WTC11 (cell line): ENCODE results near the gene TSPAN18. TPM values are rescaled to one million over a fixed set of nuclear protein-coding genes. Genes with fewer than 3 reads are reported as not detected.

Source experiments
- ATAC-seq: fragments of 200-7000 bp; cut with Tn5 transposase; 2 replicates; pipeline ENCODE4 v1.10.0; 2021; ENCODE audit warnings: mild to moderate bottlenecking, moderate library complexity
- CTCF ChIA-PET: fragments of 300-600 bp; sonication (Branson Sonifier 250); formaldehyde crosslinking; loops from one replicate; lab custom pipeline; 2021; ENCODE audit warnings: antibody characterized with exemption; lab: Charles Lee
- POLR2A ChIA-PET: fragments of 350-600 bp; sonication (Branson Sonifier 250); formaldehyde crosslinking; loops from one replicate; lab custom pipeline; 2021; ENCODE audit warnings: antibody characterized with exemption; lab: Charles Lee
- DNase-seq: peaks from one replicate; pipeline ENCODE4 v3.0.0; 2021; ENCODE audit warnings: low spot score
- H3K27ac Mint-ChIP-seq: 2 replicates; pipeline ENCODE4 v1.8.0; 2021; ENCODE audit warnings: mixed read lengths
- H3K27me3 Mint-ChIP-seq: 2 replicates; pipeline ENCODE4 v1.8.0; 2021; ENCODE audit warnings: low read depth, mild to moderate bottlenecking, moderate library complexity, mixed read lengths
- H3K36me3 Mint-ChIP-seq: 2 replicates; pipeline ENCODE4 v1.8.0; 2021; ENCODE audit warnings: mixed read lengths
- H3K4me1 Mint-ChIP-seq: 2 replicates; pipeline ENCODE4 v1.8.0; 2022; ENCODE audit warnings: mixed read lengths
- H3K4me3 Mint-ChIP-seq: 2 replicates; pipeline ENCODE4 v1.8.0; 2021; ENCODE audit warnings: mild to moderate bottlenecking, moderate library complexity, mixed read lengths
- H3K9me3 Mint-ChIP-seq: 2 replicates; pipeline ENCODE4 v1.8.0; 2021; ENCODE audit warnings: mixed read lengths
- CDX4 ChIP-seq: fragments of 250-450 bp; sonication (Bioruptor Pico); IDR thresholded peaks from 2 replicates; pipeline ENCODE4 v1.9.0; 2021; ENCODE audit warnings: moderate library complexity, mild to moderate bottlenecking, inconsistent platforms, borderline replicate concordance
- CREB1 ChIP-seq: sonication (generic); formaldehyde crosslinking; IDR thresholded peaks from 2 replicates; pipeline ENCODE4 v1.8.0; 2023; ENCODE audit warnings: mild to moderate bottlenecking, missing genetic modification reagents
- ELF4 ChIP-seq: sonication (generic); formaldehyde crosslinking; IDR thresholded peaks from 2 replicates; pipeline ENCODE4 v1.8.1; 2022; ENCODE audit warnings: low read depth, mild to moderate bottlenecking, moderate library complexity, missing genetic modification reagents
- FOXJ3 ChIP-seq: sonication (generic); formaldehyde crosslinking; IDR thresholded peaks from 2 replicates; pipeline ENCODE4 v1.9.0; 2021; ENCODE audit warnings: missing genetic modification reagents, mild to moderate bottlenecking, borderline replicate concordance
- FOXK1 ChIP-seq: sonication (generic); formaldehyde crosslinking; IDR thresholded peaks from 2 replicates; pipeline ENCODE4 v1.8.0; 2022; ENCODE audit warnings: mild to moderate bottlenecking, moderate library complexity, missing genetic modification reagents
- FOXP1 ChIP-seq: sonication (generic); formaldehyde crosslinking; IDR thresholded peaks from 2 replicates; pipeline ENCODE4 v1.8.0; 2022; ENCODE audit warnings: missing genetic modification reagents, mild to moderate bottlenecking, moderate library complexity, borderline replicate concordance
- GTF2I ChIP-seq: fragments of 250-450 bp; sonication (Bioruptor Pico); conservative IDR thresholded peaks from 2 replicates; pipeline ENCODE4 v1.4.0; 2021; ENCODE audit warnings: mild to moderate bottlenecking
- JUN ChIP-seq: sonication (generic); formaldehyde crosslinking; IDR thresholded peaks from 2 replicates; pipeline ENCODE4 v1.8.0; 2023; ENCODE audit warnings: mild to moderate bottlenecking, missing genetic modification reagents
- NFATC4 ChIP-seq: fragments of 250-450 bp; sonication (Bioruptor Pico); IDR thresholded peaks from 2 replicates; pipeline ENCODE4 v1.9.0; 2021; ENCODE audit warnings: mild to moderate bottlenecking
- NFE2L1 ChIP-seq: sonication (generic); formaldehyde crosslinking; IDR thresholded peaks from 2 replicates; pipeline ENCODE4 v1.8.1; 2023; ENCODE audit warnings: missing genetic modification reagents
- NR3C1 ChIP-seq: sonication (generic); formaldehyde crosslinking; conservative IDR thresholded peaks from 2 replicates; pipeline ENCODE4 v1.8.1; 2023; ENCODE audit warnings: low read depth, mild to moderate bottlenecking, missing genetic modification reagents
- PREB ChIP-seq: sonication (generic); formaldehyde crosslinking; IDR thresholded peaks from 2 replicates; pipeline ENCODE4 v1.8.1; 2022; ENCODE audit warnings: mild to moderate bottlenecking, missing genetic modification reagents, moderate library complexity, borderline replicate concordance
- RELA ChIP-seq: sonication (generic); formaldehyde crosslinking; IDR thresholded peaks from 2 replicates; pipeline ENCODE4 v1.8.1; 2022; ENCODE audit warnings: missing genetic modification reagents, mild to moderate bottlenecking, borderline replicate concordance
- SMAD3 ChIP-seq: sonication (generic); formaldehyde crosslinking; IDR thresholded peaks from 2 replicates; pipeline ENCODE4 v1.8.0; 2022; ENCODE audit warnings: missing genetic modification reagents, mild to moderate bottlenecking, borderline replicate concordance
- SMAD4 ChIP-seq: sonication (generic); formaldehyde crosslinking; IDR thresholded peaks from 2 replicates; pipeline ENCODE4 v1.8.0; 2022; ENCODE audit warnings: mild to moderate bottlenecking, missing genetic modification reagents
- SOX15 ChIP-seq: fragments of 250-450 bp; sonication (Bioruptor Pico); IDR thresholded peaks from 2 replicates; pipeline ENCODE4 v1.9.0; 2021; ENCODE audit warnings: mild to moderate bottlenecking
- SP1 ChIP-seq: sonication (generic); formaldehyde crosslinking; conservative IDR thresholded peaks from 2 replicates; pipeline ENCODE4 v1.8.1; 2022; ENCODE audit warnings: missing genetic modification reagents
- TEAD4 ChIP-seq: sonication (generic); formaldehyde crosslinking; IDR thresholded peaks from 2 replicates; pipeline ENCODE4 v1.8.0; 2022; ENCODE audit warnings: mild to moderate bottlenecking, missing genetic modification reagents
- ZBTB43 ChIP-seq: sonication (generic); formaldehyde crosslinking; IDR thresholded peaks from 2 replicates; pipeline ENCODE4 v1.8.1; 2023; ENCODE audit warnings: mild to moderate bottlenecking, missing genetic modification reagents
- ZNF416 ChIP-seq: fragments of 250-450 bp; sonication (Bioruptor Pico); IDR thresholded peaks from 2 replicates; pipeline ENCODE4 v1.9.0; 2021; ENCODE audit warnings: mild to moderate bottlenecking, inconsistent platforms
- ZNF423 ChIP-seq: fragments of 250-450 bp; sonication (Bioruptor Pico); IDR thresholded peaks from 2 replicates; pipeline ENCODE4 v2.1.2; 2022; ENCODE audit warnings: mild to moderate bottlenecking, moderate library complexity
- ZSCAN18 ChIP-seq: fragments of 250-450 bp; sonication (Bioruptor Pico); IDR thresholded peaks from 2 replicates; pipeline ENCODE4 v2.1.2; 2022; ENCODE audit warnings: mild to moderate bottlenecking, moderate library complexity
- total RNA-seq: library from RNA; stranded (reverse); gene quantifications from 3 replicates; pipeline ENCODE4 v1.2.3, GENCODE V29; 2021
- TF ChIP-seq, protein P1 (sequence below): fragments of 200-600 bp; IDR thresholded peaks from 2 replicates; pipeline ENCODE4 v1.8.0; 2022; ENCODE audit warnings: antibody characterized with exemption
- TF ChIP-seq, protein P2 (sequence below): sonication (generic); formaldehyde crosslinking; IDR thresholded peaks from 2 replicates; pipeline ENCODE4 v1.8.1; 2023; ENCODE audit warnings: mild to moderate bottlenecking, missing genetic modification reagents, moderate library complexity
- TF ChIP-seq, protein P3 (sequence below): sonication (generic); formaldehyde crosslinking; IDR thresholded peaks from 2 replicates; pipeline ENCODE4 v1.8.0; 2022; ENCODE audit warnings: mild to moderate bottlenecking, missing genetic modification reagents

Gene TSPAN18
- total RNA-seq, 1 experiment from 2014 or later, result 44.7 TPM

DNA sequence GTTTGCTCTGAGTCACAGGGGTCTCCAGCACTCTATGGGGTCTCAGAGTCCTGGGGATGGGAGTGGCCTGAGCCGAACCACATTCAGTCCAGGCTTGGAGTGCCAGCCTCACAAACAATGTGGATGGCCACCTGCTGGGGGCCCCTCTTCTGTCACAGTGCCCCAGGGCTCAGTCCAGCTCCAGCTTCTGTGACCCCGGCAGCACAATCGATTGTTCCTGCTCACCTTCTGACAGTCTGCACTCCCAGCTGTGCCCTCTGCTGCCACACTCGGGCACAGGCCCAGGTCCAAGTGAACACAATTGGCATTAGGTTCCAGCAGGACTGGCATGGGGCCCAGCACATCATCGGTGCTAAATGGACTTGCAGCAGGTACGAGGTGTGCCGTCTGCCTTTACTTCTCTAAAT, 139.1 kb downstream of the TSPAN18 start:
- H3K36me3 Mint-ChIP-seq, result no peaks in the 10 kb centered on the region
- TF ChIP-seq, protein P1, sequence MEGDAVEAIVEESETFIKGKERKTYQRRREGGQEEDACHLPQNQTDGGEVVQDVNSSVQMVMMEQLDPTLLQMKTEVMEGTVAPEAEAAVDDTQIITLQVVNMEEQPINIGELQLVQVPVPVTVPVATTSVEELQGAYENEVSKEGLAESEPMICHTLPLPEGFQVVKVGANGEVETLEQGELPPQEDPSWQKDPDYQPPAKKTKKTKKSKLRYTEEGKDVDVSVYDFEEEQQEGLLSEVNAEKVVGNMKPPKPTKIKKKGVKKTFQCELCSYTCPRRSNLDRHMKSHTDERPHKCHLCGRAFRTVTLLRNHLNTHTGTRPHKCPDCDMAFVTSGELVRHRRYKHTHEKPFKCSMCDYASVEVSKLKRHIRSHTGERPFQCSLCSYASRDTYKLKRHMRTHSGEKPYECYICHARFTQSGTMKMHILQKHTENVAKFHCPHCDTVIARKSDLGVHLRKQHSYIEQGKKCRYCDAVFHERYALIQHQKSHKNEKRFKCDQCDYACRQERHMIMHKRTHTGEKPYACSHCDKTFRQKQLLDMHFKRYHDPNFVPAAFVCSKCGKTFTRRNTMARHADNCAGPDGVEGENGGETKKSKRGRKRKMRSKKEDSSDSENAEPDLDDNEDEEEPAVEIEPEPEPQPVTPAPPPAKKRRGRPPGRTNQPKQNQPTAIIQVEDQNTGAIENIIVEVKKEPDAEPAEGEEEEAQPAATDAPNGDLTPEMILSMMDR, result no peak
- POLR2A ChIA-PET, result no interaction called here
- peaks cover 2% of the 10 kb centered on the region; the same call in 1 of the 2 replicates for H3K27me3 Mint-ChIP-seq
- ATAC-seq, result no peak
- H3K4me3 Mint-ChIP-seq, result no peak overlapping the region
- H3K9me3 Mint-ChIP-seq, result no peaks in the 10 kb centered on the region
- CTCF ChIA-PET, result interaction anchor here (0.7 to 2.3 kb wide), 6 partner anchors 8 to 249 kb away, joined by 3 to 10 read pairs (median 4); no protein-coding TSS in a partner anchor
- H3K27ac Mint-ChIP-seq, result 0 out of 2 replicates have a peak overlapping the region, but pooled peaks have one; percentile 57
- DNase-seq, result no peak
- peaks cover 47% of the 10 kb centered on the region for H3K4me1 Mint-ChIP-seq

DNA sequence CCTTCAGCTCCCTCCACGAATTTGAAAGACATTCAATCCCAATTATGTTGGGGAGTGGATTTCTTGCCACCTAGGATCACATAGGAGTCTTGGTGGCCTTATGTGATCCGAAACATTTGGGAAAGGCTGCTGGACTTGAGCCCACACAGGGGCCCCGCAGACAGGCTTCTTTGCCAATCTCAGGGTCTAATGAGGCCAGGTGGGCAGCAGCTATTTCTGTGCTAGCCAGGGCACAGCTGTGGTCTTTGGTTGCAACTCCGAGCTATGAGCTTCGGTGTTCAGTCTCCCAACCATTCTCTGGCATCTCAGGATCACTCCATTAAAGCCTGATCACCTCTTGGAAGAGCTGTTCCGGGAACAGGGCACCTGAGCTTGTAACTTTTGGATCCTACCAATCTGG, 139.5 kb downstream of the TSPAN18 start:
- ATAC-seq (no peak), DNase-seq (no peak)
- POLR2A ChIA-PET, result no interaction called here
- Mint-ChIP-seq H3K4me1 (peaks cover 44% of the 10 kb centered on the region), H3K27me3 (peaks cover 2% of the 10 kb centered on the region; the same call in 1 of the 2 replicates), H3K4me3 (no peak overlapping the region), H3K9me3 (no peaks in the 10 kb centered on the region), H3K27ac (0 out of 2 replicates have a peak overlapping the region, but pooled peaks have one; percentile 57), H3K36me3 (no peaks in the 10 kb centered on the region)
- no peak for TF ChIP-seq ZSCAN18 (CRISPR knock-in tag)
- TF ChIP-seq ELF4 (CRISPR knock-in tag), result no peak
- TF ChIP-seq RELA (CRISPR knock-in tag), result no peak
- TF ChIP-seq SMAD3 (CRISPR knock-in tag), result no peak
- TF ChIP-seq NR3C1 (CRISPR knock-in tag), result no peak
- no peak for TF ChIP-seq SMAD4 (CRISPR knock-in tag)
- TF ChIP-seq GTF2I (CRISPR knock-in tag), result no peak
- TF ChIP-seq, protein P2, sequence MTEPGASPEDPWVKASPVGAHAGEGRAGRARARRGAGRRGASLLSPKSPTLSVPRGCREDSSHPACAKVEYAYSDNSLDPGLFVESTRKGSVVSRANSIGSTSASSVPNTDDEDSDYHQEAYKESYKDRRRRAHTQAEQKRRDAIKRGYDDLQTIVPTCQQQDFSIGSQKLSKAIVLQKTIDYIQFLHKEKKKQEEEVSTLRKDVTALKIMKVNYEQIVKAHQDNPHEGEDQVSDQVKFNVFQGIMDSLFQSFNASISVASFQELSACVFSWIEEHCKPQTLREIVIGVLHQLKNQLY (CRISPR knock-in tag), result no peak
- no peak for TF ChIP-seq NFATC4
- no peak for TF ChIP-seq CDX4 (CRISPR knock-in tag)
- TF ChIP-seq FOXP1, result no peak
- TF ChIP-seq FOXJ3 (CRISPR knock-in tag), result no peak
- TF ChIP-seq JUN (CRISPR knock-in tag), result no peak
- TF ChIP-seq, protein P3, sequence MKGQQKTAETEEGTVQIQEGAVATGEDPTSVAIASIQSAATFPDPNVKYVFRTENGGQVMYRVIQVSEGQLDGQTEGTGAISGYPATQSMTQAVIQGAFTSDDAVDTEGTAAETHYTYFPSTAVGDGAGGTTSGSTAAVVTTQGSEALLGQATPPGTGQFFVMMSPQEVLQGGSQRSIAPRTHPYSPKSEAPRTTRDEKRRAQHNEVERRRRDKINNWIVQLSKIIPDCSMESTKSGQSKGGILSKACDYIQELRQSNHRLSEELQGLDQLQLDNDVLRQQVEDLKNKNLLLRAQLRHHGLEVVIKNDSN, result no peak
- TF ChIP-seq FOXK1 (CRISPR knock-in tag), result no peak
- CTCF ChIA-PET, result interaction anchor here (0.7 to 2.3 kb wide), 5 partner anchors 42 to 249 kb away, joined by 3 to 10 read pairs (median 4); no protein-coding TSS in a partner anchor

GRCh38 chr11:44868021-44868420, 141.3 kb downstream of the TSPAN18 start:
- TF ChIP-seq ZNF423 (CRISPR knock-in tag), result no peak
- no peak for TF ChIP-seq ZBTB43
- TF ChIP-seq, protein P3, result no peak
- TF ChIP-seq CREB1, result no peak
- TF ChIP-seq SOX15, result no peak
- no peak for TF ChIP-seq PREB (CRISPR knock-in tag)
- TF ChIP-seq ZNF416, result no peak
- TF ChIP-seq TEAD4 (CRISPR knock-in tag), result no peak
- TF ChIP-seq SP1 (CRISPR knock-in tag), result no peak
- no peak for TF ChIP-seq NFE2L1
- no peak for TF ChIP-seq FOXP1
- Mint-ChIP-seq H3K9me3 (no peaks in the 10 kb centered on the region), H3K4me1 (peaks cover 27% of the 10 kb centered on the region), H3K27ac (peak overlapping the region; percentile 12; the same call in 1 of the 2 replicates), H3K36me3 (no peaks in the 10 kb centered on the region), H3K4me3 (no peak overlapping the region), H3K27me3 (peaks cover 2% of the 10 kb centered on the region; the same call in 1 of the 2 replicates)
- DNase-seq (no peak), ATAC-seq (no peak)
- ChIA-PET POLR2A (no interaction called here), CTCF (interaction anchor here (1.1 to 2.7 kb wide), 5 partner anchors 20 to 246 kb away, joined by 3 to 13 read pairs (median 4); no protein-coding TSS in a partner anchor)
